Activated naive CD4-positive, alpha-beta T cell treated with anti-CD3 and anti-CD28 coated beads, Interleukin-2, amount 50 U/mL, for 72 hours (primary cell): ENCODE results near the gene NAAA. TPM values are rescaled to one million over a fixed set of nuclear protein-coding genes. Genes with fewer than 3 reads are reported as not detected.
"Not testable (repeated sequence)": the region's sequence is repeated elsewhere in the genome, so short reads cannot be mapped to it uniquely, and the experiment has no call there.

Source experiments
- ATAC-seq, 2 donors: fragments of 150-1000 bp; cut with Tn5 transposase; 2 replicates each; pipeline ENCODE4 v1.10.0; 2021; ENCODE audit warnings: mild to moderate bottlenecking in 2 of 2, moderate library complexity in 2 of 2
- DNase-seq, 2 donors: peaks; one replicate each; pipeline ENCODE4 v3.0.0; 2021 to 2022; ENCODE audit warnings: low spot score in 2 of 2
- H3K27ac Mint-ChIP-seq, 2 donors: one replicate each; pipeline ENCODE4 v1.8.0; 2022; ENCODE audit warnings: mild to moderate bottlenecking in 2 of 2, mixed read lengths in 2 of 2
- H3K36me3 Mint-ChIP-seq, 2 donors: one replicate each; pipeline ENCODE4 v1.8.0; 2022; ENCODE audit warnings: mixed read lengths in 2 of 2
- H3K9me3 Mint-ChIP-seq, 2 donors: one replicate each; pipeline ENCODE4 v1.8.0; 2022; ENCODE audit warnings: mixed read lengths in 2 of 2
- total RNA-seq, 2 donors: library from RNA; stranded (reverse); gene quantifications; one replicate each; pipeline ENCODE4 v1.2.3, GENCODE V29; 2022

The NAAA gene
- total RNA-seq, result 10 to 100 TPM; 17.4 to 22.8 TPM

- ATAC-seq (peak; percentile 81 to 84), DNase-seq (peak; percentile 76)
- Mint-ChIP-seq H3K36me3 (peaks cover 10 to 14% of the 10 kb centered on the region in 2 donors), H3K27ac (peak within 1 kb of the TSS; percentile 91 to 95), H3K9me3 (no peaks in the 10 kb centered on the region)
Measured at GRCh38 chr4:75940692-75941253, at the start of gene NAAA. Gene NAAA, minus strand, starts transcription at chr4:75941013. Its CDS starts 64 bp downstream, at chr4:75940949.

DNA sequence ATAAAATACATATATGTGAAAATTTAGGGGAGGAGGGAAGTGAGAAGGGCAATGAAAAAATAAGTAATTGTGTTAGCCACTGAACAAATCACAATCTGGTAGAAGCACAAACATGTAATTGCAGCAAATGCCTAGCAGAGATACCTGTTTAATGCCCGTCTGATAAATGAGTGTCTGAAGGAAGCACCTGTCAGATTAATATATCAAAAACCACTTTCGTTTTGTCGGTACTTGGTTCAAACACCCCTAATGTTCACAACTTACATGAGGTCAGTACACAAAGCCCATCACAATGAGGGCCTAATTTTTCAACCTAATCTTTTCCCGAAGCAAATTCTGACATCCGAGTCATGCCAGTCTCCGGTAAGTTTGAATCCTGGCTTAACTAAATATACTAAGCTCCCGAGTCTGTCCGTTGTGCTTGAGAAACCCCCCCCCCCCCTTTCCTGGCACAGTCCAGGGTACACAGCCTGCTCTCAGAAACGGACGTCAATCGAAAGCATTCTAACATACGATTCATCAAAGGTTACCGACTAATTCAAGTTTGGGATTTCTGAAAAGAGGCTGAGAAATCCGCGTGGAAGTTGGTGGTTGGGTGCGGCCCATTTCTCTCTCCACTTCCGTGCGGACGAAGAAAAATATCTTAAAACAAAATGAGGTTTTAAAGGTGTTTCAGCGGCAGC, 49.2 kb upstream of the NAAA start:
- no peak for DNase-seq
- Mint-ChIP-seq H3K27ac (peak overlapping the region; percentile 88 to 92), H3K36me3 (peaks cover 19 to 22% of the 10 kb centered on the region in 2 donors), H3K9me3 (peaks cover 0 to 5% of the 10 kb centered on the region in 2 donors)
- ATAC-seq, result peak in 1 of 2 donors; percentile 2

DNA sequence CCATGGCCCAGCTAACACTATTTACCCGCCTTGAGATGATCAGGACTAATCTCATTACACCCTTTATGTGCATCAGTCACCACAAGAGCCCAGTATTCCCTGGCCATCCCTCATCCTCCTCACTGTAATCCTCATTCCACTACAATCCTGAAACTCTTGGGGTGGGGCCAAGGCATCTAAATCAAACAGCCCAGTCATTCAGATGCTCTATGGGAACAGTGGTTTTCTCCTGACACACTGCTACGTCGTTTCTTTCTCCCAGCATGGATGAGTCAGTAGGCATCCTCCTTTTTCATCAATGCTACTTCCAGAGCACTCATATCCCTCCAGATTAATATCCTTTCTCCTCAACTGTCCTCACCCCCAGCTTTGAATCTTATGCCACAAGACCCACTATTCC, 44.3 kb upstream of the NAAA start:
- no peak for ATAC-seq
- DNase-seq, result no peak
- H3K36me3 Mint-ChIP-seq, result peaks cover 15 to 28% of the 10 kb centered on the region in 2 donors
- peaks cover 0 to 5% of the 10 kb centered on the region in 2 donors for H3K9me3 Mint-ChIP-seq
- H3K27ac Mint-ChIP-seq, result no peak overlapping the region

DNA sequence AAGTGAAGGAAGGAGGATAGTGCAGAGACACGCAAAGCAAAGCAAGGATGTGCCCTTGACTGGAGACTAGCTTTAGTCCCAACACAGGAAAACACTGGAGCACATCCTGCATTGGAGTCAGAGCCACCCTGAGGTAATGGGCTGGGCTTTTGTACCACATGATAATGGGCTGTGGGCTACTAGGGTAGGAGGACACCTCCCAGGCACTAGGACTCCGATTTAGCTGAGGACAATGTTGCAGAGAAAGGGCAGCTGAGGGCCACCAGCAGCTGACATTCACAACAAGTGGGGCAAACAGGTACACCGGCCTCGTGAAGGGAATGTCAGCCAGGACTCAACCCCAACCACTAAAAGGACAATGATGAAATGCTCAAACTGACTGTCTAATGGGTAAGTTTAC, 39.8 kb upstream of the NAAA start:
- Mint-ChIP-seq H3K9me3 (no peaks in the 10 kb centered on the region), H3K27ac (no peak overlapping the region), H3K36me3 (peaks cover 14 to 22% of the 10 kb centered on the region in 2 donors)
- ATAC-seq, result no peak
- DNase-seq, result no peak

DNA sequence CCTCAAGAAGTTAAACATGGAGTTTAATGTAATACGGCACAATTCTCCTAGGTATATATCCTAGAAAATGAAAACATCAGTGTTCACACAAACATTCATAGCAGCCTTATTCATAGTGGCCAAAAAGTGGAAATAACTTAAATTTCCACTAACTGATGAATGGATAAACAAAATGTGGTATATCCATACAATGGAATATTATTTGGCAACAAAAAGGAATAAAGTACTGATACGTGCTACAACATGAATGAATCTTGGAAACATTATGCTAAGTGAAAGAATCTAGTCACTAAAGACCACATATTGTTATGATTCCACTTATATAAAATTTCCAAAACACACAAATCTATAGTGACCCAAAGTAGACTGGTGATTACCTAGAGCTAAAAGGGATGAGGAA, 35.4 kb upstream of the NAAA start:
- no peak overlapping the region for H3K27ac Mint-ChIP-seq
- peaks cover 10 to 23% of the 10 kb centered on the region in 2 donors for H3K36me3 Mint-ChIP-seq
- H3K9me3 Mint-ChIP-seq, result no peaks in the 10 kb centered on the region
- no peak for DNase-seq
- no peak for ATAC-seq

- Mint-ChIP-seq H3K9me3 (no peaks in the 10 kb centered on the region), H3K27ac (no peak overlapping the region)
Measured at GRCh38 chr4:75973766-75974165, 33.0 kb upstream of the NAAA start.

GRCh38 chr4:75968084-75968483, 27.3 kb upstream of the NAAA start:
- Mint-ChIP-seq H3K9me3 (peaks cover 0 to 9% of the 10 kb centered on the region in 2 donors), H3K36me3 (peaks cover 46 to 66% of the 10 kb centered on the region in 2 donors), H3K27ac (no peak overlapping the region)
- ATAC-seq, result no peak
- DNase-seq, result no peak

More at GRCh38 chr4:75973766-75974165, 33.0 kb upstream of the NAAA start:
- DNase-seq (no peak), ATAC-seq (no peak)
- peaks cover 10 to 30% of the 10 kb centered on the region in 2 donors for H3K36me3 Mint-ChIP-seq

DNA sequence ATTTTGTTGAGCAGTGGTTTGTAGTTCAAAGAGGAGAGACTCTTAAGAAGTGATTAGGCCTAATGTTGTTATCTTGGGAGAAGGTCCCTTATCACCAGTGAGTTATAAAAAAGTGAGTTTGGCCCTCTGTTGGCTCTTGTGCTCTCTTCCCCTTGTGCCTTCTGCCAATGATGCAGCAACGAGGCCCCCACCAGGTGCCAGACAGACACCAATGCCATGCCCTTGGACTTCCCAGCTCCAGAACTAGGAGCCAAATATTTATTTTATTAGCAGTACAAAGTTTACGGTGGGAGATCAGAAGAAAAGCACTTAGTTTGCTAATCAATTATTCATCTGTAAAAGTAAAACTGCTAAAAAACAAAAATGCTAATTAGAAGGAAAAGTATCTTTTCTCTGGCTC, 22.7 kb upstream of the NAAA start:
- ATAC-seq (no peak), DNase-seq (no peak)
- Mint-ChIP-seq H3K9me3 (peaks cover 0 to 9% of the 10 kb centered on the region in 2 donors), H3K36me3 (peaks cover 50 to 80% of the 10 kb centered on the region in 2 donors), H3K27ac (peak overlapping the region; percentile 54 to 87)

GRCh38 chr4:75962072-75962471, 21.3 kb upstream of the NAAA start:
- not testable (repeated sequence) for H3K9me3 Mint-ChIP-seq, ATAC-seq, H3K27ac Mint-ChIP-seq, DNase-seq
- peaks cover 39 to 72% of the 10 kb centered on the region in 2 donors for H3K36me3 Mint-ChIP-seq

DNA sequence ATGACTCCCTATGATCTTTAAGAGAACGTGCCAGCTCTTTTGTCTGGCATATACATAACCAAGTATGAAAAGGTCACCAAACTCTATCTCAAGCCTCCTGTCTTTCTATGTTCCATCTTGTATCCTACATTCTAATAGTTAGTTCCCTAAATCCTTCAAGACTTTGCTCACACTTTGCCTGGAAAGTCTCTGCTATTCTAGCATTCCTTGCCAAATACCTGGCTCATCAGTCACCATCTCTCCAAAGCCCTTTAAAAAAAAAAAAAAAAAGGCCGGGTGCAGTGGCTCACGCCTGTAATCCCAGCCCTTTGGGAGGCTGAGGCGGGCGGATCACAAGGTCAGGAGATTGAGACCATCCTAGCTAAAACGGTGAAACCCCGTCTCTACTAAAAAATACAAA, 17.7 kb upstream of the NAAA start:
- Mint-ChIP-seq H3K27ac (peak overlapping the region in 1 of 2 donors; percentile 47), H3K36me3 (peaks cover 20 to 43% of the 10 kb centered on the region in 2 donors)
- H3K9me3 Mint-ChIP-seq, DNase-seq, ATAC-seq: not testable (repeated sequence)

GRCh38 chr4:75954811-75955210, 14.0 kb upstream of the NAAA start:
- ATAC-seq, H3K27ac Mint-ChIP-seq, H3K9me3 Mint-ChIP-seq, DNase-seq: not testable (repeated sequence)
- peaks cover 11 to 14% of the 10 kb centered on the region in 2 donors for H3K36me3 Mint-ChIP-seq

- ATAC-seq, result no peak
- Mint-ChIP-seq H3K27ac (peak overlapping the region; percentile 10 to 22), H3K9me3 (no peaks in the 10 kb centered on the region), H3K36me3 (peaks cover 11 to 14% of the 10 kb centered on the region in 2 donors)
- DNase-seq, result no peak
Measured at GRCh38 chr4:75953509-75953908, 12.7 kb upstream of the NAAA start.

GRCh38 chr4:75950213-75950815, 9.5 kb upstream of the NAAA start:
- ATAC-seq (no peak), DNase-seq (no peak)
- Mint-ChIP-seq H3K9me3 (no peaks in the 10 kb centered on the region), H3K36me3 (peaks cover 0 to 7% of the 10 kb centered on the region in 2 donors), H3K27ac (peak overlapping the region in 1 of 2 donors; percentile 25)

DNA sequence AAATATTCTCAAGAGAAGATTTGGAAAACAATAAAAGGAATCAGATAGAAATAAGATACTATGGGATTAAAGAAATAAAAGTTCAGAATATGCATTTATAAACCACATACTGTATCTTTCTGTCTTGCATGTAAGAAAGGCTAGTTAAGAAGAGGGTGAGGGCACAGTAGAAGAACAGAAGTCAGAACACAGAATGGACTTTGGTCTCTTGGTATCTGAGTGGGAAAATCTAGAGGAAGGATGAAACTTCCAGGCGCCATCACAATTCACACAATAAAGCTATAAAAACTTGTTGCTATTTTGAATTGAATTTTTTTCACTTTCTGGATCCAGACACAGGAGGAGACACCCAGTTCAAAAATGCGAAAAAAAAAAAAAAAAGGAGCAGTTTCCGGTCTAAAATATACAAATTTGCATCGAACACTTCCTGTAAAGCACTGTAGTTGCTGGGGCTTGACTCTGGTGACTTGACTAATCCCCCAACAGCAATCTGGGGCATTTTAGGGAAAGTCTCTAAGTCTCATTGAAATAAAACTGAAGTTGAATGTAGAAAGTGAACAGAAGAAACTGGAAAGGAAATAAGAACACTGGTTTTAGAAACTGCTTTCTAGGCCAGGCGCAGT, 8.1 kb upstream of the NAAA start:
- Mint-ChIP-seq H3K9me3 (no peaks in the 10 kb centered on the region), H3K27ac (no peak overlapping the region), H3K36me3 (peaks cover 0 to 7% of the 10 kb centered on the region in 2 donors)
- ATAC-seq (no peak), DNase-seq (no peak)

GRCh38 chr4:75939890-75940691, 722 bp downstream of the NAAA start:
- peaks cover 10 to 14% of the 10 kb centered on the region in 2 donors for H3K36me3 Mint-ChIP-seq
- ATAC-seq, result peak; percentile 80 to 84

GRCh38 chr4:75935628-75936027, 5.2 kb downstream of the NAAA start:
- no peaks in the 10 kb centered on the region for H3K9me3 Mint-ChIP-seq
- ATAC-seq (no peak), DNase-seq (no peak)
- H3K27ac Mint-ChIP-seq, result no peak overlapping the region
- H3K36me3 Mint-ChIP-seq, result peaks cover 15 to 17% of the 10 kb centered on the region in 2 donors

More at GRCh38 chr4:75939890-75940691, 722 bp downstream of the NAAA start:
- Mint-ChIP-seq H3K27ac (peak overlapping the region; percentile 91 to 95), H3K9me3 (no peaks in the 10 kb centered on the region)
- DNase-seq, result peak; percentile 66 to 69
